Transverse colon (tissue), 4 donors: ENCODE results near the gene TNC. TPM values are rescaled to one million over a fixed set of nuclear protein-coding genes. Genes with fewer than 3 reads are reported as not detected.

Experiments
- DNase-seq: peaks from one replicate; pipeline ENCODE4 v3.0.0-alpha.2; 2019
- H3K27ac ChIP-seq, 4 donors: fragments of 200-600 bp; sonication (generic); 2 replicates each; pipeline ENCODE4 v1.5.1; 2016 to 2018; ENCODE audit warnings: inconsistent platforms in 4 of 4
- H3K27me3 ChIP-seq: fragments of 200-600 bp; sonication (generic); 2 replicates; pipeline ENCODE4 v1.5.1; 2017; ENCODE audit warnings: inconsistent platforms
- H3K36me3 ChIP-seq, 4 donors: fragments of 200-600 bp; sonication (generic); 2 replicates each; pipeline ENCODE4 v1.5.1; 2017 to 2019; ENCODE audit warnings: inconsistent platforms in 4 of 4
- H3K4me1 ChIP-seq, 4 donors: fragments of 200-600 bp; sonication (generic); 2 replicates each; pipeline ENCODE4 v1.5.1; 2017 to 2020; ENCODE audit warnings: inconsistent platforms in 4 of 4
- H3K4me3 ChIP-seq, 4 donors: fragments of 200-600 bp; sonication (generic); 1 replicate in 1 of 4; 2 replicates in 3 of 4; pipeline versions ENCODE4 v1.5.1 to v1.6.1; 2017 to 2019; ENCODE audit warnings: inconsistent platforms in 4 of 4
- H3K9me3 ChIP-seq, 2 donors: fragments of 200-600 bp; sonication (generic); 2 replicates each; pipeline ENCODE4 v1.5.1; 2017 to 2019; ENCODE audit warnings: inconsistent platforms in 2 of 2
- EP300 ChIP-seq: sonication (generic); formaldehyde crosslinking; IDR thresholded peaks from one replicate; pipeline ENCODE4 v1.6.1; 2017; ENCODE audit warnings: antibody characterized with exemption, low read depth
- POLR2A ChIP-seq: fragments of 450-650 bp; IDR thresholded peaks from one replicate; pipeline ENCODE4 v1.6.1; 2016; ENCODE audit warnings: antibody characterized with exemption, mild to moderate bottlenecking, moderate library complexity
- POLR2AphosphoS5 ChIP-seq, 3 donors: sonication (generic); formaldehyde crosslinking; IDR thresholded peaks; one replicate each; pipeline ENCODE4 v1.6.1; 2016; ENCODE audit warnings: antibody characterized with exemption in 3 of 3
- WGBS, 2 donors: methylation state at CpG; one replicate each; pipeline ENCODE4 v1.1.5; 2018; ENCODE audit warnings: low coverage in 1 of 2; 5-methylcytosine and 5-hydroxymethylcytosine counted together
- in situ Hi-C, 4 donors: fragments of 200-750 bp; cut with MboI; loops; one replicate each; pipeline versions ENCODE4 v1.15.0 to v1.15.1; 2017; ENCODE audit warnings: low sequenced_read_pairs in 3 of 4, low pct_ligation_motif_present in 1 of 4, low pct_unique_long_range_greater_than_20kb in 1 of 4
- intact Hi-C: fragments of 100-400 bp; cut with DNase I; formaldehyde crosslinking; loops from one replicate; pipeline ENCODE4 v1.15.1; 2023; ENCODE audit warnings: low total_unique reads
- total RNA-seq, 4 donors: library from RNA; depleted of rRNA; stranded (reverse); fragments of >200 nt; gene quantifications; one replicate each; pipeline ENCODE4 v1.1.0, GENCODE V29; 2016
- TF ChIP-seq, protein P1 (sequence below), 5 experiments: fragments of 200-600 bp in 3 of 5; fragments of 450-650 bp in 2 of 5; sonication (generic) in 3 of 5; IDR thresholded peaks; 1 replicate in 2 of 5; 2 replicates in 3 of 5; pipeline ENCODE4 v1.5.1; 2016 to 2017; ENCODE audit warnings: antibody characterized with exemption in 5 of 5, inconsistent platforms in 3 of 5, mild to moderate bottlenecking in 2 of 5, moderate library complexity in 1 of 5

TNC gene
- total RNA-seq, 4 donors from 2014 or later, result 29.4 to 316 (median 61.9) TPM

DNA sequence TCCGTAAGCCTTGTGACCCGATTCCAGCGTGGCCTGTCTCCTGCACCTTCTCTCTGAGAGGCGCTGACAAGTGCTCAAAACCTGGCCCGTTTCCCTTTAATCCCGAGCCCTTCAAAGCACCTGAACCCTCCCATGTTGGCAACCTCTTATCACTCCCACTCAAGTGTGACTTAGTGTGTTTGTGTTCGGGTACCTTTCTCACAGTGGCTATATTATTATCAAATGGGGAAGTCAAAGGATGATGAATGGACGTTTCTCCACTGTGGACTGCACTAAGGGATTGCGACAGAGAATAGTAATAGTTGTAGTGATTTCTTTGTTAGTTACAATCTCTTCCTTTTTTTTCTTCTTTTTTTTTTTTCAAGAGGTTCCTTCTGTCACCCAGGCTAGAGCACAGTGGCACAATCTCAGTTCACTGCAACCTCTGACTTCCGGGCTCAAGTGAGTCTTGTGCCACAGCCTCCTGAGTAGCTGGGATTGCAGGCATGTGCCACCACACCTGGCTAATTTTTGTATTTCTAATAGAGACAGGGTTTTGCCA, 122.2 kb downstream of the TNC start:
- no peak overlapping the region for H3K27ac ChIP-seq
- H3K4me3 ChIP-seq, result no peak overlapping the region
- in situ Hi-C loops (no loop called here), intact Hi-C loops (no loop called here)
- WGBS, 2 donors, result 64 to 73% methylated on average over 6 to 10 of the region's 10 CpGs
- H3K36me3 ChIP-seq, result no peaks in the 10 kb centered on the region
- DNase-seq, result no peak
- no peaks in the 10 kb centered on the region for H3K9me3 ChIP-seq
- H3K4me1 ChIP-seq, result no peaks in the 10 kb centered on the region
- H3K27me3 ChIP-seq, result no peaks in the 10 kb centered on the region
- TF ChIP-seq EP300, result no peak
- TF ChIP-seq, protein P1, sequence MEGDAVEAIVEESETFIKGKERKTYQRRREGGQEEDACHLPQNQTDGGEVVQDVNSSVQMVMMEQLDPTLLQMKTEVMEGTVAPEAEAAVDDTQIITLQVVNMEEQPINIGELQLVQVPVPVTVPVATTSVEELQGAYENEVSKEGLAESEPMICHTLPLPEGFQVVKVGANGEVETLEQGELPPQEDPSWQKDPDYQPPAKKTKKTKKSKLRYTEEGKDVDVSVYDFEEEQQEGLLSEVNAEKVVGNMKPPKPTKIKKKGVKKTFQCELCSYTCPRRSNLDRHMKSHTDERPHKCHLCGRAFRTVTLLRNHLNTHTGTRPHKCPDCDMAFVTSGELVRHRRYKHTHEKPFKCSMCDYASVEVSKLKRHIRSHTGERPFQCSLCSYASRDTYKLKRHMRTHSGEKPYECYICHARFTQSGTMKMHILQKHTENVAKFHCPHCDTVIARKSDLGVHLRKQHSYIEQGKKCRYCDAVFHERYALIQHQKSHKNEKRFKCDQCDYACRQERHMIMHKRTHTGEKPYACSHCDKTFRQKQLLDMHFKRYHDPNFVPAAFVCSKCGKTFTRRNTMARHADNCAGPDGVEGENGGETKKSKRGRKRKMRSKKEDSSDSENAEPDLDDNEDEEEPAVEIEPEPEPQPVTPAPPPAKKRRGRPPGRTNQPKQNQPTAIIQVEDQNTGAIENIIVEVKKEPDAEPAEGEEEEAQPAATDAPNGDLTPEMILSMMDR (IDR thresholded peaks at IDR 0.05), result no peak
- no peak for TF ChIP-seq POLR2AphosphoS5 (IDR thresholded peaks at IDR 0.05)
- no peak for TF ChIP-seq POLR2A

- DNase-seq, result no peak
- in situ Hi-C loops, result no loop called here
- intact Hi-C loops, result no loop called here
Measured at GRCh38 chr9:114994768-114995167, 123.2 kb downstream of the TNC start.

DNA sequence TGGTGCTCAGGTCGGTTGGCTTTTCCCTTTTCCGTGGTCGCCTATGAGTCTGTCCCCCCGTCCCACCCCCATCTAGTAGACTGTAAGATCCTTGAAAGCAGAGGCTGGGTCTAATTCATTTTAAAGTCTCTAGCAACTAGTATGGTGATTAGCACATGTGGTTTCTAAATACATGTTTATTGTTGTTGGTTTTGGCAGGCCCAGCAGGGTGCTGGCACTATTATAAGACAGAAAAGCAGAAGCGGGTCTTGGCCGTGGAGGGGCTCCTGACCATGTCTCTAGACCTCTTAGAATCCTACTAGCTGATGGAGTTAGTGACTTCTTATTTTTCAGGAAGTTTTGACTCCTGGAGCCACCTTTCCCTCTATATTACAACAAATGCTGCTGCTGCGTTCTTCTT, 126.1 kb downstream of the TNC start:
- no peak for DNase-seq
- Histone ChIP-seq H3K36me3 (no peaks in the 10 kb centered on the region), H3K4me3 (no peak overlapping the region), H3K4me1 (no peaks in the 10 kb centered on the region), H3K27me3 (no peaks in the 10 kb centered on the region), H3K9me3 (no peaks in the 10 kb centered on the region), H3K27ac (no peak overlapping the region)
- 74 to 83% methylated on average over 6 to 7 of the region's 7 CpGs for WGBS, 2 donors
- TF ChIP-seq POLR2AphosphoS5 (IDR thresholded peaks at IDR 0.05), result no peak
- no peak for TF ChIP-seq EP300
- no peak for TF ChIP-seq POLR2A
- TF ChIP-seq, protein P1 (IDR thresholded peaks at IDR 0.05), result no peak
- in situ Hi-C loops, result no loop called here
- intact Hi-C loops, result no loop called here

More at GRCh38 chr9:114994768-114995167, 123.2 kb downstream of the TNC start:
- Histone ChIP-seq H3K36me3 (no peaks in the 10 kb centered on the region), H3K9me3 (no peaks in the 10 kb centered on the region), H3K4me3 (no peak overlapping the region), H3K27me3 (no peaks in the 10 kb centered on the region), H3K27ac (no peak overlapping the region), H3K4me1 (no peaks in the 10 kb centered on the region)
- TF ChIP-seq EP300, result no peak
- no peak for TF ChIP-seq POLR2A
- TF ChIP-seq POLR2AphosphoS5 (IDR thresholded peaks at IDR 0.05), result no peak
- TF ChIP-seq, protein P1 (IDR thresholded peaks at IDR 0.05), result no peak

- intact Hi-C loops, result no loop called here
- no peak for DNase-seq
- TF ChIP-seq, protein P1 (IDR thresholded peaks at IDR 0.05), result no peak
- no peak for TF ChIP-seq EP300
- TF ChIP-seq POLR2AphosphoS5 (IDR thresholded peaks at IDR 0.05), result no peak
- TF ChIP-seq POLR2A, result no peak
- H3K27ac ChIP-seq, result no peak overlapping the region
- H3K36me3 ChIP-seq, result no peaks in the 10 kb centered on the region
- WGBS, 2 donors, result 77 to 82% methylated on average over 6 of the region's 6 CpGs
- no peak overlapping the region for H3K4me3 ChIP-seq
- H3K9me3 ChIP-seq, result no peaks in the 10 kb centered on the region
- in situ Hi-C loops, result no loop called here
- H3K27me3 ChIP-seq, result no peaks in the 10 kb centered on the region
- no peaks in the 10 kb centered on the region for H3K4me1 ChIP-seq
Measured at GRCh38 chr9:114990901-114991300, 127.1 kb downstream of the TNC start.
